ENCODE data around the gene ZBTB16.

The ZBTB16 gene

GRCh38 chr11:114171257-114172054 lies 111.9 kb downstream of the ZBTB16 start:
- no peak for DNase-seq

- no peak for DNase-seq
These were observed 112.7 kb downstream of the ZBTB16 start for GRCh38 chr11:114172055-114172861.

- no peak for DNase-seq
These were observed 113.4 kb downstream of the ZBTB16 start for GRCh38 chr11:114172871-114173444.

GRCh38 chr11:114173843-114174242 lies 114.3 kb downstream of the ZBTB16 start:
- DNase-seq, result no peak

GRCh38 chr11:114174712-114175495 lies 115.4 kb downstream of the ZBTB16 start:
- DNase-seq, result no peak

GRCh38 chr11:114175706-114176105 lies 116.2 kb downstream of the ZBTB16 start:
- DNase-seq, result no peak

GRCh38 chr11:114176321-114176720 lies 116.8 kb downstream of the ZBTB16 start:
- no peak for DNase-seq

- DNase-seq, result no peak
These were observed 119.1 kb downstream of the ZBTB16 start for GRCh38 chr11:114178656-114179055.

- no peak for DNase-seq
These were observed 119.9 kb downstream of the ZBTB16 start for GRCh38 chr11:114179234-114179941.

GRCh38 chr11:114180301-114181055 lies 121.0 kb downstream of the ZBTB16 start:
- DNase-seq, result no peak

GRCh38 chr11:114181195-114181594 lies 121.7 kb downstream of the ZBTB16 start:
- DNase-seq, result no peak

GRCh38 chr11:114181752-114182151 lies 122.2 kb downstream of the ZBTB16 start:
- DNase-seq, result no peak

- no peak for DNase-seq
These were observed 123.0 kb downstream of the ZBTB16 start for GRCh38 chr11:114182471-114183043.

GRCh38 chr11:114183044-114183511 lies 123.6 kb downstream of the ZBTB16 start:
- no peak for DNase-seq

- DNase-seq, result no peak
These were observed 125.9 kb downstream of the ZBTB16 start for GRCh38 chr11:114185436-114185835.

GRCh38 chr11:114187173-114187572 lies 127.7 kb downstream of the ZBTB16 start:
- no peak for DNase-seq

GRCh38 chr11:114188851-114189570 lies 129.5 kb downstream of the ZBTB16 start:
- no peak for DNase-seq

- DNase-seq, result no peak
These were observed 131.1 kb downstream of the ZBTB16 start for GRCh38 chr11:114190630-114191029.

GRCh38 chr11:114191893-114192292 lies 132.4 kb downstream of the ZBTB16 start:
- no peak for DNase-seq

- DNase-seq, result no peak
These were observed 133.4 kb downstream of the ZBTB16 start for GRCh38 chr11:114192841-114193389.

Measured in kidney glomerular epithelial cell (primary cell).